HG03457 (cell line): Measurements from ENCODE around the gene PPP6R1.

ENCODE experiments used
- ATAC-seq: cut with Tn5 transposase; IDR thresholded peaks from one replicate; pipeline ENCODE4 v1.9.1; 2021; ENCODE audit warnings: moderate number of reproducible peaks; ENCODE audit not compliant: unreplicated experiment

PPP6R1 gene

GRCh38 chr19:55258828-55259539 lies at the start of gene PPP6R1:
Gene PPP6R1, minus strand, starts transcription at chr19:55259017. Its CDS starts 11,914 bp downstream, at chr19:55247103.
- ATAC-seq: peak; percentile 54

DNA sequence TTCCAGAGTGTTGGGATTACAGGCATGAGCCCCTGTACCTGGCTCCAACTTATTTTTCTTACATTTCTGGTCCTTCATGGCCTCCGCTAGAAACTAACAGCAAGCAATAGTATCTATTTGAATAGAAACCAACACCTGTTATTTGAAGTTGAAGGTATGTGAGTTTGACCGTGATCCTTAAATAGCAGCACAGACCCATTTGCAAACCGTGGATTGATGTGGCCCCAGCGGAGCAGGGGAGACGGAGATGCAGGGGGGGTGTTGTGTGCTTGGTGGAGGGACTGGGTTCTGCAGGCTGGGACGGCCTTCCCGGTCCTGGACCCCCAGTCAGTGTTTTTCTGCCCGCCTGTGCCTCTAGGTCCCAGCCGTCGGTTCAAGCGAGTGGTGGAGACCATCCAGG lies 49.5 kb upstream of the PPP6R1 start:
- no peak for ATAC-seq

DNA sequence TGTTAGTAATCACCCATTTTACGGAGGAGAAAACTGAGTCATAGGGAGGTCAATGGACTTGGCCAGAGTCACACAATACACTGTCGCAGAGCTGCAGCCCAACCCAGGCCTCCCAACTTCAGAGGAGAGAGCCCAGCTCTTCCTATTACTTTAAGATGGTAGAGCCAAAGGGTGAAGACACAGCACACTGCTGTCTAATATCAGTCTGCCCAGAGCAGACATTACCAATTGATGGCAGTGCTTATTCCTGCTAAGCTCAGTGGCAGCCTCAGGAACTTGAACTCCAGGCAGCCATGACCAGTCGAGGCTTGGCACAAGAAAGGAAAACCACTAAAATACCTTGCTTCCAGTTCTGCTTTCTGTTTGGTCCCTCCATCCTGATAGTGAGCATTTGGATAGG lies 47.9 kb upstream of the PPP6R1 start:
- ATAC-seq: no peak

DNA sequence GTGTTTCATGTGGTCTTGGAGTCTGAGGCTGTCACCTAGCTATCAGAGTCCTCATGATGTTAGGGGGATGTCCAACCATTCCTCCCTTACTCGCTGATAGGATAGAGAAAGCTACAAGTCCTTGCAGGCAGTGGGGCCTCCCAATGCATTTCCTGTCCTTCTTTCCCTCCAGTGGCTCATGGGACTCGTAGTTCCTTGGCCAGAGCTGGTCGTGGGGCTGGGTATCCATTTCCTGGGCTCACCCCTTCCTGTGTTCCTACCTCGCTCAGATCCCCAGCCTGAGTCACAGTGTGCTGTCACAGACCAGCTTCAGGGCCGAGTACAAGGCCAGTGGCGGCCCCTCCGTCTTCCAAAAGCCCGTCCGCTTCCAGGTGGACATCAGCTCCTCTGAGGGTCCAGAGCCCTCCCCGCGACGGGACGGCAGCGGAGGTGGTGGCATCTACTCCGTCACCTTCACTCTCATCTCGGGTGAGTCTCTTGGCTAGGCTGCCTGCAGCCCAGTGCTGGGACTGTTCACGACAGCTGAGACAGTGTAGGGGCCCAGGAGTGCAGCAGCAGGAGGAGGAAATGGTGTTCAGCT lies 47.3 kb upstream of the PPP6R1 start:
- ATAC-seq: no peak

GRCh38 chr19:55305491-55305890 lies 46.7 kb upstream of the PPP6R1 start:
- ATAC-seq: no peak

- no peak for ATAC-seq
These were observed 46.2 kb upstream of the PPP6R1 start for GRCh38 chr19:55304980-55305379.

GRCh38 chr19:55304279-55304978 lies 45.6 kb upstream of the PPP6R1 start:
- ATAC-seq: no peak

DNA sequence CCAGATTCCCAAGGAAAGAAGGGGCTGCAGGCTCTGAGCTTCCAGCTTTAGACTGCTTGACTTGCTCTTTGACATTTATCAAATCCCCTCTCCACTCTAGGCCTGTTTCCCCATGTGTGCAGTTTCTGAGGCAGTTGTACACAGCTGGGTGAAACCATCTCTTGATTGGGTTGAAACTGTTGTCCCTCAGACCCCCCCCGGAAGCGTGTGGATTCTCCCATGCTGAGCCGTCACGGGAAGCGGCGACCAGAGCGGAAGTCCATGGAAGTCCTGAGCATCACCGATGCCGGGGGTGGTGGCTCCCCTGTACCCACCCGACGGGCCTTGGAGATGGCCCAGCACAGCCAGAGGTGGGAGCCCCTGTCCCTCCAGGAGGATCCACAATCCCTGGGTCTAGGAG lies 44.7 kb upstream of the PPP6R1 start:
- no peak for ATAC-seq

- no peak for ATAC-seq
These were observed 43.5 kb upstream of the PPP6R1 start for GRCh38 chr19:55302318-55302703.

- no peak for ATAC-seq
These were observed 42.9 kb upstream of the PPP6R1 start for GRCh38 chr19:55301459-55302317.

DNA sequence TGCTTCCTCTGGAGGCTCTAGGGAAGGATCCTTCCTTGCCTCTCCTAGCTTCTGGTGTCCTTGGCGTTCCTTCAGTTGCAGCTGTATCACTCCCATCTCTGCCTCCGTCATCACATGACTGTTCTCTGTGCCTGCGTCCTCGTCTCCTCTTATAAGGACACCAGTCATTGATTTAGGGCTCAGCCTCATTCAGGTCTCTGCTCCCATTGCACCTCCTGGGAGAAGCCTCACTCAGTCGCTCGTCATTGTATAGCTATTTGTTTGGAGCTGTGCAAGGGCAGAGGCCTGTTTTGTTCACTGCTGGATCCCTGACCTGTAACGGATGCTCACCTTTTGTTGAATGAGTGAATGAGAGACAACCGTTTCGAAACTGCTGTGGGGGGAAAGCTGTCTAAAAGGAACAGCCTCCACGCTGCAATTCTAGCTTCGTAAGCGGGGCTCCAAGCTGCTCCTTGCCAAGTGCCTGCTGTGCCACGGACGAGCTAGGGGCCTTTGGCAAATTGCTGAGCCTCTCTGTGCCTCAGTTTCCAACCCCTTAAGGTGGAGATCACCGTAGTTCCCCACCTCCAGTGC lies 42.2 kb upstream of the PPP6R1 start:
- ATAC-seq: no peak

- ATAC-seq: no peak
These were observed 41.2 kb upstream of the PPP6R1 start for GRCh38 chr19:55299991-55300390.

GRCh38 chr19:55297267-55297666 lies 38.5 kb upstream of the PPP6R1 start:
- ATAC-seq: no peak

- no peak for ATAC-seq
These were observed 30.4 kb upstream of the PPP6R1 start for GRCh38 chr19:55289117-55289796.

GRCh38 chr19:55287361-55288079 lies 28.7 kb upstream of the PPP6R1 start:
- ATAC-seq: no peak

DNA sequence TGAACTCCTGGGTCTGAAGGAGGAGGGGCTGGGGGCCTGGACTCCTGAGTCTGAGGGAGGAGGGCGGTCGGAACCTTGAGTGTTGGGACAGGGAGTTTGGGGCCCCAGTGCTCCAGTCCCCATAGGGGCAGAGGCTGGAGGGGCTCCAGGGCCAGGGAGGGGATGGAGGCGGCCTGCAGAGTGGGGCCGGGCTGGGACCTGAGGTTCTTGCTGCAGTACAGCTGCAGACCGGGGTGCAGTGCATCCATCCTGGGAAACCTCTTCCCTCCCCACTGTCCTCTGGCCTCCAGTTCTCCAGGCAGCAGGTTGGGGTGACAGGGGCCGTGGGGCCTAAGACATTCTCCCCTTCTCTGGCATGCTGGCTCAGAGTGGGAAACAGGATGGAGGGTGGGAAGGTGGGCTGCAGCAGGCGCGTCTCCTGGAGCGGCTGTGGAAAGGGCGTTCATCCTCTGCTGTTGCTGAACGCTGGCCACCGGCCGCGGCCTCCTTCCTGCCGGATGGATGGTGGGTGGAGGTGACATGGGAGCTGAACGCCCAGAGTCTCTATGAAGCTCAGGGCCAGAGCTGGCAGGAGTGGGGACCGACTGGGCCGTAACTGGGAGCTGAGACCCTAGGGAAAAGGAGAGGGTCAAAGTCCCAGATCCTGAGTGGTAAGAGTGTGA lies 26.5 kb upstream of the PPP6R1 start:
- ATAC-seq: no peak

- ATAC-seq: no peak
These were observed 25.7 kb upstream of the PPP6R1 start for GRCh38 chr19:55284405-55285058.

DNA sequence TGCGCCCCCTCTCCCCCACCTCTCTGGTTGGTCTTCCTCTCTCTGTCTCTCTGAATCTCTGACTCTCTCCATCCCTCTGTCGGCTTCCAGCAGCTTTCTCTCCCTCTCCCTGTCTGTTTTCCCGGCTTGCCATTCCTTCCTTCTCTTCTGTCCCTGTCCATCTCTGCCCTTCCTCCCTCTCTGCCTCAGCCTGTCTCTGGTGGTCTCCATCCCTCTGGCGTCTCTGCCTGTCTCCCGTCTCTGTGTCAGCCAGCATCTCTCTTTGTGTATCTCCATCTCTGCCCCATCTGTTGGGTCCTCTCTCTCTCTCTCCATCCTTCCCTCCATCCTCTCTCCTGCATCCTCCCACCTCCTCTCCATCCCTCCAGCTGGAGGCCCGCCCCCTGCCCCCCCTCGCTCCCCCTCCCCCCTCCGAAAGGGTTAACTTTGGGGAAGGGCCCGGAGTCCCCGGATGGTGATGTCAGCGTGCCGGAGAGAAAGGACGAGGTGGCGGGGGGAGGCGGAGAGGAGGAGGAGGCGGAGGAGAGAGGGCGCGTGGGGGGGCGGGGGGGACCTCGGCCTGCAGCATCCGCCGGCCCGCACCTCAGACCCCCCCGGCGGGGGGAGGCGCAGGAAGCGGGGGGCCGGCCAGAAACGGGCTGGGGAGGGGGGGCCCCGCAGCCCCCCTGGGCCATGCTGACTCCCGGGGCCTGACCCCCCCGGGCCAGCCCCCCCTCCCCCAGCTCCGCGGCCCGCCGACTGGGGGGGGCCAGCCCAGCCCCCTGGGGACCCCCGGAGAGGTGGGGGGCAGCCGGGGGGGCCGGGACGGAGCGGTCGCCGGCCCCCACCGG lies 24.9 kb upstream of the PPP6R1 start, which contains the start of gene BRSK1:
TSS of gene BRSK1 (plus strand) at position 450 of the 830 bp plus-strand sequence. CDS start 446 bp downstream, outside the sequence.
- no peak for ATAC-seq
